ENCODE measurements around the gene TRPV4.

The TRPV4 gene

DNA sequence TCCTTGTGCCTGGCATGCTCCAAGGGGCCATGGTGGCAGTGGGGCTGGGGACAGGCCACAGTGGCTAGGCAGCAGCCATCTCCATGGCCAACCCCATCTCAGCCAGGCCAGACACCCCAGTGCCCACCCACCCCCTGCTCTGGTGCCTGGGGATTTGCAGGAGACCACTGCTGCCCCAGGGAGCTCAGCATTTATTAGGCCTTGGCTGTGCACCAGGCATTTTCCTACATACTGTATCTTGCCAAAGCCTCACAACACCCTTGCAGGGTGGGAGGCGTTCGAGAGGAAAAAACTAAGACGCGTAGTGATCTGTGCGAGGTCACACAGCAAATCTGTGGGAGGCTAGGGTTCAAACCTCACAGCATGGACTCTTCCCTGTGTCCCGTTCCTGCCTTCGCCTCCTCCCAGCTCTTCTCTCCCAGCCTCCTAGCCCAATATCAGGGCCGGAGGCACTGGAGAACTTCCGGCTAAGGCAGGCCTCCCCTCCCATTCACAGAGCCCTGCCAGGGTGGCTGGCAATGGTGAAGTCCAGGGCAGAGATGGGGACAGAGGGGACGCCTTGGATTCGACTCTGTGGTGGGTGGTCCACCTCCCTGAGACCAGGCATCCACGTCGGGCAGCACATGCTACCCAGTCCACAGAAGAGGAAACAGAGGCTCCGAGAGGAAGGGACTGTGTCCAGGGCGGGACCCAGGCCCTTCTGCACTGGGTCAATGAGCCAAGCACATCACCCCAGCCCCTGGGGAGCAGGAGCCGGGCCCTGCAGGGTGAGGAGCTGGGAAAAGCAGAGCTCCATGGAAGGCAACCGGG lies 62.1 kb downstream of the TRPV4 start:
- H3K9ac ChIP-seq (ENCODE audit: low read depth, low read length): no peak overlapping the region
- H3K36me3 ChIP-seq (ENCODE audit: insufficient read depth, low read depth, low read length): no peaks in the 10 kb centered on the region
- no peak overlapping the region for H3K4me3 ChIP-seq (ENCODE audit: low read length)
- H3K27me3 ChIP-seq (ENCODE audit: insufficient read depth, low read length): no peaks in the 10 kb centered on the region
- H3K27ac ChIP-seq (ENCODE audit: low read length): no peak overlapping the region
- no peaks in the 10 kb centered on the region for H3K9me3 ChIP-seq (ENCODE audit: insufficient read depth, low read depth, low read length)
- no peaks in the 10 kb centered on the region for H3K4me1 ChIP-seq (ENCODE audit: insufficient read depth, low read length)

DNA sequence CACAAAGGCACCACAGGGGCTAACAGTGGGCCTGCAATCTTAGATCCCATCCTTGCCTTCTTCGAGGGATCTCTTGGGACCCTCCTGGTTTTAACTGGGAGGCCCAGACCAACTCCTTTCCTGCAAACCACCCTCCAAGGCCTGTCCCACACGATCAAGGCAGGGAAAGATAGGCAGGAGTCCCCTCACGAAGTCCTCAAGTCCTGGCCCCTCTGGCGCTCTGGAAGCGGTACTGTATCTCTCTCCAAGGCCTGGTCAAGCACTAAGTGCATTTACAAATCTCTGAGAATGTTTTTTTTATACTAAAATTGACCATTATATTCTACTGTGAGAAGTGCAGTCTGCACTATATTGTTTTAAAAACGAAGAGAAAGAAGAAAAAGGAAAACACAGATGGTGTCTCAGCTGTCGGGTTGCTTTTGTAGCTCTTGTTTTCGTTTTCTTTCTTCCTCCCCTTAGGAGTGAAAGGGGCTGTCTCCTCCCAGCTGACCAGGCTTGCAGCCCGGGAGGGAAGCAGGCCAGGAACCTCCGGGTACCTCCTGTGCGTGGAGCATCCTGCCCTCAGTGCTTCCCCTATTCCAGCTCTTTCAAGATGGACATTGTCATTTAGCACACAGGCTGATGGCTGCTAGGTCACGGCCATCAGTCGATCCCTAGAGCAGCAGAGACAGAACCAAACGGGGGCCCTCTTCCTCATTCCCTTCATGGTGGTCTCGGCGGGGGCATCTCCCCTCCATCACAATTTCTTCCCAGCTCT lies 62.9 kb downstream of the TRPV4 start:
- no peaks in the 10 kb centered on the region for H3K9me3 ChIP-seq (ENCODE audit: insufficient read depth, low read depth, low read length)
- no peaks in the 10 kb centered on the region for H3K27me3 ChIP-seq (ENCODE audit: insufficient read depth, low read length)
- H3K9ac ChIP-seq (ENCODE audit: low read depth, low read length): no peak overlapping the region
- H3K4me1 ChIP-seq (ENCODE audit: insufficient read depth, low read length): no peaks in the 10 kb centered on the region
- no peaks in the 10 kb centered on the region for H3K36me3 ChIP-seq (ENCODE audit: insufficient read depth, low read depth, low read length)
- H3K27ac ChIP-seq (ENCODE audit: low read length): no peak overlapping the region
- H3K4me3 ChIP-seq (ENCODE audit: low read length): no peak overlapping the region

GRCh38 chr12:109768901-109769670 lies 64.1 kb downstream of the TRPV4 start:
- Histone ChIP-seq H3K9ac (ENCODE audit: low read depth, low read length) (no peak overlapping the region), H3K27me3 (ENCODE audit: insufficient read depth, low read length) (no peaks in the 10 kb centered on the region), H3K36me3 (ENCODE audit: insufficient read depth, low read depth, low read length) (no peaks in the 10 kb centered on the region), H3K9me3 (ENCODE audit: insufficient read depth, low read depth, low read length) (no peaks in the 10 kb centered on the region), H3K4me1 (ENCODE audit: insufficient read depth, low read length) (no peaks in the 10 kb centered on the region), H3K27ac (ENCODE audit: low read length) (no peak overlapping the region), H3K4me3 (ENCODE audit: low read length) (no peak overlapping the region)

DNA sequence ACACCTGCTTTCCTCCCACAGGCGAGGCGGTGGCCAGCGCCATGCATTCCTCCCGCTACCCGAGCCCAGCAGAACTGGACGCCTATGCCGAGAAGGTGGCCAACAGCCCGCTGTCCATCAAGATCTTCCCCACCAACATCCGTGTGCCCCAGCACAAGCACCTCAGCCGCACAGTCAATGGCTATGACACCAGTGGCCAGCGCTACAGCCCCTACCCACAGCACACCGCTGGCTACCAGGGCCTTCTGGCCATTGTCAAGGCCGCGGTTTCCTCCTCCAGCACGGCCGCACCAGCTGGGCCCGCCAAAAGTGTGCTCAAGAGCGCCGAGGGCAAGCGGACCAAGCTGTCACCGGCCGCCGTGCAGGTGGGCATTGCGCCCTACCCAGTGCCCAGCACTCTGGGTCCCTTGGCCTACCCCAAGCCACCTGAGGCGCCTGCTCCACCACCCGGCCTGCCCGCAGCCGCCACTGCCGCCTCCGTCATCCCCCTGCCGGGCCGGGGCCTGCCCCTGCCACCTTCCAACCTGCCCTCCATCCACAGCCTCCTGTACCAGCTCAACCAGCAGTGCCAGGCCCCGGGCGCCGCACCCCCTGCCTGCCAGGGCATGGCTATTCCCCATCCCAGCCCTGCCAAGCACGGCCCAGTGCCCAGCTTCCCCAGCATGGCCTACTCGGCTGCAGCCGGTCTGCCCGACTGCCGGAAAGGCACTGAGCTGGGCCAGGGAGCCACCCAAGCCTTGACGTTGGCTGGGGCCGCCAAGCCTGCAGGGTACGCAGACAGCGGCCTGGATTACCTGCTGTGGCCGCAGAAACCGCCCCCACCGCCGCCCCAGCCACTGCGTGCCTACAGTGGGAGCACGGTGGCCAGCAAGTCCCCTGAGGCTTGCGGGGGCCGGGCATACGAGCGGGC lies 65.0 kb downstream of the TRPV4 start:
- H3K9me3 ChIP-seq (ENCODE audit: insufficient read depth, low read depth, low read length): no peaks in the 10 kb centered on the region

DNA sequence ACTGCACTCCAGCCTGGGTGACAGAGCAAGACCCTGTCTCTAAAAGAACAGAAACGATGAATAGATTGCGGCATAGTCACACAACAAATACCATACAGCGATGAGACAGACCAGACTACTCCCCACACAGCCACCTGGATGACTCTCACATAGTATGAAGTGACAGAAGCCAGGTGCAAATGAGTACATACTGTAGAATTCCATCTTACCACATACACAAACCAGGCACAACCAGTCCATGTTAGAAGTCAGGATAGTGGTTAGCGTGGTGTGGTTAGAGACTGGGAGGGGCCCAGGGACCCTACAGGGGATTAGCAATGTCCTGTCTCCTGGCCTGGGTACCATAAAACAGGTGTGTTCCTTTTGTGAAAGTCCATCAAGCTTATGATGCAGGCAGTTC lies 65.7 kb downstream of the TRPV4 start:
- H3K9ac ChIP-seq (ENCODE audit: low read depth, low read length): no peak overlapping the region
- no peak overlapping the region for H3K27ac ChIP-seq (ENCODE audit: low read length)
- no peaks in the 10 kb centered on the region for H3K27me3 ChIP-seq (ENCODE audit: insufficient read depth, low read length)
- H3K4me1 ChIP-seq (ENCODE audit: insufficient read depth, low read length): no peaks in the 10 kb centered on the region
- no peaks in the 10 kb centered on the region for H3K36me3 ChIP-seq (ENCODE audit: insufficient read depth, low read depth, low read length)
- no peak overlapping the region for H3K4me3 ChIP-seq (ENCODE audit: low read length)
- no peaks in the 10 kb centered on the region for H3K9me3 ChIP-seq (ENCODE audit: insufficient read depth, low read depth, low read length)

More for the DNA sequence above, 65.0 kb downstream of the TRPV4 start:
- Histone ChIP-seq H3K27ac (ENCODE audit: low read length) (no peak overlapping the region), H3K36me3 (ENCODE audit: insufficient read depth, low read depth, low read length) (no peaks in the 10 kb centered on the region), H3K9ac (ENCODE audit: low read depth, low read length) (no peak overlapping the region), H3K27me3 (ENCODE audit: insufficient read depth, low read length) (no peaks in the 10 kb centered on the region), H3K4me1 (ENCODE audit: insufficient read depth, low read length) (no peaks in the 10 kb centered on the region), H3K4me3 (ENCODE audit: low read length) (no peak overlapping the region)

- Histone ChIP-seq H3K9ac (ENCODE audit: low read depth, low read length) (no peak overlapping the region; the same call in 1 of the 2 replicates), H3K27me3 (ENCODE audit: insufficient read depth, low read length) (no peaks in the 10 kb centered on the region), H3K9me3 (ENCODE audit: insufficient read depth, low read depth, low read length) (no peaks in the 10 kb centered on the region), H3K36me3 (ENCODE audit: insufficient read depth, low read depth, low read length) (no peaks in the 10 kb centered on the region), H3K27ac (ENCODE audit: low read length) (no peak overlapping the region), H3K4me3 (ENCODE audit: low read length) (no peak overlapping the region), H3K4me1 (ENCODE audit: insufficient read depth, low read length) (no peaks in the 10 kb centered on the region)
Measured at GRCh38 chr12:109766251-109766778, 66.9 kb downstream of the TRPV4 start.

DNA sequence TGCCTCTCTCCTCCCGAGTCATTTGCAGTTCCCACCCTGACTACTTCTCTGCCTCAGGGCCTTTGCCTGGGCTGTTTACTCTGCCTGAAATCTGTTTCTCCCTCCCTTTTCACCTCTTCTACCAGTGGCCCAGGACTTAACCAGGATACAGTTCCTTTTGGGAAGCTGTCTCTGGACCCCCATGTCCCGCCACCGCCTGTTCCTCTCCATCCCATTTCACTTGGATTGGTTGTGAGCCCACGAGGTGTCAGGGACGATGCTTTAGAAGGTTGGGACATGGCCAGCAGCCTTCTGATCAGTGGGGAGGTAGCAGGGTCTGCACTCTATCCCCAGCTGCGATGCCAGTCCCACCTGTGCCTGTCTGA lies 67.8 kb downstream of the TRPV4 start:
- Histone ChIP-seq H3K4me1 (ENCODE audit: insufficient read depth, low read length) (no peaks in the 10 kb centered on the region), H3K9me3 (ENCODE audit: insufficient read depth, low read depth, low read length) (no peaks in the 10 kb centered on the region), H3K27ac (ENCODE audit: low read length) (no peak overlapping the region), H3K36me3 (ENCODE audit: insufficient read depth, low read depth, low read length) (no peaks in the 10 kb centered on the region), H3K9ac (ENCODE audit: low read depth, low read length) (no peak overlapping the region), H3K27me3 (ENCODE audit: insufficient read depth, low read length) (no peaks in the 10 kb centered on the region), H3K4me3 (ENCODE audit: low read length) (no peak overlapping the region)

DNA sequence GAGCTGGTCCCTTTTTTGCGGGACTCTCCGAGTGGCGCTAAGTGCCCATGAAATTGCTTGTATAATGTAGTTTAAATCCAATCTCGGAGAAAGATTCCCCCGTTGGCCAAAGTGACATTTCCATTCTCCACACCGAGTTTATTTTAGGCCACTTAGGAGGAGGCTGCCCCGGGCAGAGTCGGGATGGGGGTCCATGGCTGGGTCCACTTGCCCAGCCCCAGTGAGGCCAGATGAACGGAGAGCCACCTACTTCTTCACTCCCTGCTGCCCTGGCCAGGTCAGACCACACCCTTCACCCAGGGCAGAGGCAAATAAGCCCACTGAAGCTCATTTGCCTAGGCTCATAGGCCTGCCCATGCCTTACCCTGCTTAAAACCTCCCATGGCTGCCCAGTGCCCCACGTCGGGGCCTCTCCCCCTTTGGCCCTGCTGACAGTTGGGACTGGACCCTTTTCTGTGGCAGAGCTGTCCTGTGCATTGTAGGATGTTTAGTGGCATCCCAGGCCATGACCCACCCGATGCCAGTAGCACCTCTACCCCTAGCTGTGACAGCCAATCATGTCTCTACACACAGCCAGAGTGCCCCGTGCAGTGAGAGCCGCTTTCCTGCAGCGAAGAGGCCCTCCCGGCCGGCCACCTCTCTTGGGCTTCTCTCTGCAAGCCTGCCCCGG lies 68.3 kb downstream of the TRPV4 start:
- no peak overlapping the region for H3K9ac ChIP-seq (ENCODE audit: low read depth, low read length)
- H3K36me3 ChIP-seq (ENCODE audit: insufficient read depth, low read depth, low read length): no peaks in the 10 kb centered on the region

GRCh38 chr12:109764123-109764522 lies 69.1 kb downstream of the TRPV4 start:
- Histone ChIP-seq H3K4me3 (ENCODE audit: low read length) (no peak overlapping the region), H3K4me1 (ENCODE audit: insufficient read depth, low read length) (no peaks in the 10 kb centered on the region), H3K27me3 (ENCODE audit: insufficient read depth, low read length) (no peaks in the 10 kb centered on the region), H3K9me3 (ENCODE audit: insufficient read depth, low read depth, low read length) (no peaks in the 10 kb centered on the region), H3K9ac (ENCODE audit: low read depth, low read length) (no peak overlapping the region), H3K27ac (ENCODE audit: low read length) (no peak overlapping the region), H3K36me3 (ENCODE audit: insufficient read depth, low read depth, low read length) (no peaks in the 10 kb centered on the region)

More for the DNA sequence above, 68.3 kb downstream of the TRPV4 start:
- Histone ChIP-seq H3K4me1 (ENCODE audit: insufficient read depth, low read length) (no peaks in the 10 kb centered on the region), H3K27ac (ENCODE audit: low read length) (no peak overlapping the region), H3K27me3 (ENCODE audit: insufficient read depth, low read length) (no peaks in the 10 kb centered on the region), H3K4me3 (ENCODE audit: low read length) (no peak overlapping the region), H3K9me3 (ENCODE audit: insufficient read depth, low read depth, low read length) (no peaks in the 10 kb centered on the region)

DNA sequence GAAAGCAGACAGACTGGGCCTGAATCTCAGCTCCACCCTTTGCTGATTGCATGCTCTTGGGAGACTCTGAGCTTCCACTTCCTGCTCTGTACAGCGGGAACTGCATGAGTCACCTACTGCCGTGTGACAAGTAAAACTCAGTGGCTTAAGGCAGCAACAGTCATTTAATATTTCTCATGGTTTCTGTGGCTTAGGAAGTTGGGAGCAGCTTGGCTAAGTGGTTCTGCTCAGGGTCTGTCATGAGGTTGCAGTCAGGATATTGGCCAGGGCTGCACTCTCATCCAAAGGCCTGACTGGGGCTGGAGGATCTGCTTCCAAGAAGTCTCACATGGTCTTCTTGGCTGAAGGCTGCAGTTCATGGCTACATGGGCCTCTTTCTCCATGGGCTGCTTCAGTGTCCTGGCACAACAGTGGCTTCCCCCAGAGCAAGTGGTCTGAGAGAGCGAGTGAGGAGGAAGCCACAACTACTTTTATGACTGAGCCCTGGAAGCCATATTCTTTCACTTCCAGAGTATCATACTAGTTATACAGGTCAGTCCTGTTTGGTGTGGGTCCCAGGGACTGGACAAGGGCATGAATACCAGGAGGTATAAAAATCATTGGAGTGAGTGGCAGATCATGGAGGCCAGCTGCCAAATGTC lies 69.9 kb downstream of the TRPV4 start:
- H3K4me1 ChIP-seq (ENCODE audit: insufficient read depth, low read length): no peaks in the 10 kb centered on the region
- H3K4me3 ChIP-seq (ENCODE audit: low read length): no peak overlapping the region
- no peaks in the 10 kb centered on the region for H3K36me3 ChIP-seq (ENCODE audit: insufficient read depth, low read depth, low read length)
- no peaks in the 10 kb centered on the region for H3K27me3 ChIP-seq (ENCODE audit: insufficient read depth, low read length)
- H3K9me3 ChIP-seq (ENCODE audit: insufficient read depth, low read depth, low read length): no peaks in the 10 kb centered on the region
- no peak overlapping the region for H3K9ac ChIP-seq (ENCODE audit: low read depth, low read length)
- no peak overlapping the region for H3K27ac ChIP-seq (ENCODE audit: low read length)

Data from iPS-20b (cell line).